ENCODE measurements around the gene HNRNPL.

HNRNPL gene

GRCh38 chr19:38837656-38838121, 12.1 kb downstream of the HNRNPL start:
- Histone ChIP-seq H3K9me3 (ENCODE audit: insufficient read depth, low read length) (no peaks in the 10 kb centered on the region), H3K27me3 (ENCODE audit: insufficient read depth, insufficient read length) (no peaks in the 10 kb centered on the region), H3K4me1 (ENCODE audit: insufficient read depth, insufficient read length) (peaks cover 7% of the 10 kb centered on the region), H3K36me3 (ENCODE audit: insufficient read depth, insufficient read length, low read length) (peaks cover 73% of the 10 kb centered on the region), H3K4me3 (ENCODE audit: insufficient read length, low read depth) (no peak overlapping the region), H3K9ac (ENCODE audit: insufficient read length, low read depth) (peak overlapping the region; percentile 28)
- DNase-seq (ENCODE audit: low read depth, low spot score) = no peak
- no peak for TF ChIP-seq ZNF274 (IDR thresholded peaks at IDR 0.05; ENCODE audit: low read depth, low read length)
- no peak for TF ChIP-seq YY1 (IDR thresholded peaks at IDR 0.05; ENCODE audit: insufficient read depth, insufficient read length)

GRCh38 chr19:38836983-38837626, 12.7 kb downstream of the HNRNPL start:
- H3K9me3 ChIP-seq (ENCODE audit: insufficient read depth, low read length) = no peaks in the 10 kb centered on the region
- peaks cover 67% of the 10 kb centered on the region for H3K36me3 ChIP-seq (ENCODE audit: insufficient read depth, insufficient read length, low read length)
- H3K4me3 ChIP-seq (ENCODE audit: insufficient read length, low read depth) = no peak overlapping the region
- H3K4me1 ChIP-seq (ENCODE audit: insufficient read depth, insufficient read length) = peaks cover 5% of the 10 kb centered on the region
- TF ChIP-seq SUZ12 (IDR thresholded peaks at IDR 0.05; ENCODE audit: extremely low read depth, insufficient read depth, insufficient read length) (no peak), ZNF274 (IDR thresholded peaks at IDR 0.05; ENCODE audit: low read depth, low read length) (no peak), YY1 (IDR thresholded peaks at IDR 0.05; ENCODE audit: insufficient read depth, insufficient read length) (no peak)
- no peaks in the 10 kb centered on the region for H3K27me3 ChIP-seq (ENCODE audit: insufficient read depth, insufficient read length)
- no peak overlapping the region for H3K9ac ChIP-seq (ENCODE audit: insufficient read length, low read depth)
- DNase-seq (ENCODE audit: low read depth, low spot score) = no peak

GRCh38 chr19:38836159-38836982, 13.4 kb downstream of the HNRNPL start:
- no peaks in the 10 kb centered on the region for H3K9me3 ChIP-seq (ENCODE audit: insufficient read depth, low read length)
- H3K4me1 ChIP-seq (ENCODE audit: insufficient read depth, insufficient read length) = peaks cover 5% of the 10 kb centered on the region
- no peak overlapping the region for H3K4me3 ChIP-seq (ENCODE audit: insufficient read length, low read depth)
- H3K27me3 ChIP-seq (ENCODE audit: insufficient read depth, insufficient read length) = no peaks in the 10 kb centered on the region
- peaks cover 60% of the 10 kb centered on the region for H3K36me3 ChIP-seq (ENCODE audit: insufficient read depth, insufficient read length, low read length)
- DNase-seq (ENCODE audit: low read depth, low spot score) = no peak
- no peak for TF ChIP-seq ZNF274 (IDR thresholded peaks at IDR 0.05; ENCODE audit: low read depth, low read length)
- TF ChIP-seq YY1 (IDR thresholded peaks at IDR 0.05; ENCODE audit: insufficient read depth, insufficient read length) = no peak
- no peak for TF ChIP-seq SUZ12 (IDR thresholded peaks at IDR 0.05; ENCODE audit: extremely low read depth, insufficient read depth, insufficient read length)
- H3K9ac ChIP-seq (ENCODE audit: insufficient read length, low read depth) = no peak overlapping the region

- Histone ChIP-seq H3K9me3 (ENCODE audit: insufficient read depth, low read length) (no peaks in the 10 kb centered on the region), H3K4me3 (ENCODE audit: insufficient read length, low read depth) (no peak overlapping the region), H3K27me3 (ENCODE audit: insufficient read depth, insufficient read length) (no peaks in the 10 kb centered on the region), H3K36me3 (ENCODE audit: insufficient read depth, insufficient read length, low read length) (peaks cover 52% of the 10 kb centered on the region), H3K9ac (ENCODE audit: insufficient read length, low read depth) (no peak overlapping the region), H3K4me1 (ENCODE audit: insufficient read depth, insufficient read length) (peaks cover 5% of the 10 kb centered on the region)
- no peak for TF ChIP-seq YY1 (IDR thresholded peaks at IDR 0.05; ENCODE audit: insufficient read depth, insufficient read length)
- no peak for TF ChIP-seq SUZ12 (IDR thresholded peaks at IDR 0.05; ENCODE audit: extremely low read depth, insufficient read depth, insufficient read length)
- no peak for TF ChIP-seq ZNF274 (IDR thresholded peaks at IDR 0.05; ENCODE audit: low read depth, low read length)
- DNase-seq (ENCODE audit: low read depth, low spot score) = no peak
These were observed 15.2 kb downstream of the HNRNPL start for GRCh38 chr19:38834590-38834989.

- H3K4me1 ChIP-seq (ENCODE audit: insufficient read depth, insufficient read length) = peaks cover 5% of the 10 kb centered on the region
- no peak for TF ChIP-seq YY1 (IDR thresholded peaks at IDR 0.05; ENCODE audit: insufficient read depth, insufficient read length)
- TF ChIP-seq ZNF274 (IDR thresholded peaks at IDR 0.05; ENCODE audit: low read depth, low read length) = no peak
- TF ChIP-seq SUZ12 (IDR thresholded peaks at IDR 0.05; ENCODE audit: extremely low read depth, insufficient read depth, insufficient read length) = no peak
- H3K36me3 ChIP-seq (ENCODE audit: insufficient read depth, insufficient read length, low read length) = peaks cover 47% of the 10 kb centered on the region
- H3K9ac ChIP-seq (ENCODE audit: insufficient read length, low read depth) = no peak overlapping the region
- H3K4me3 ChIP-seq (ENCODE audit: insufficient read length, low read depth) = no peak overlapping the region
- no peaks in the 10 kb centered on the region for H3K9me3 ChIP-seq (ENCODE audit: insufficient read depth, low read length)
- H3K27me3 ChIP-seq (ENCODE audit: insufficient read depth, insufficient read length) = no peaks in the 10 kb centered on the region
- no peak for DNase-seq (ENCODE audit: low read depth, low spot score)
These were observed 15.7 kb downstream of the HNRNPL start for GRCh38 chr19:38834104-38834490.

GRCh38 chr19:38833092-38833425, 16.7 kb downstream of the HNRNPL start:
- TF ChIP-seq SUZ12 (IDR thresholded peaks at IDR 0.05; ENCODE audit: extremely low read depth, insufficient read depth, insufficient read length) = no peak
- no peak for TF ChIP-seq YY1 (IDR thresholded peaks at IDR 0.05; ENCODE audit: insufficient read depth, insufficient read length)
- TF ChIP-seq ZNF274 (IDR thresholded peaks at IDR 0.05; ENCODE audit: low read depth, low read length) = no peak
- no peaks in the 10 kb centered on the region for H3K9me3 ChIP-seq (ENCODE audit: insufficient read depth, low read length)
- peaks cover 36% of the 10 kb centered on the region for H3K36me3 ChIP-seq (ENCODE audit: insufficient read depth, insufficient read length, low read length)
- peaks cover 1% of the 10 kb centered on the region for H3K4me1 ChIP-seq (ENCODE audit: insufficient read depth, insufficient read length)
- no peaks in the 10 kb centered on the region for H3K27me3 ChIP-seq (ENCODE audit: insufficient read depth, insufficient read length)
- no peak for DNase-seq (ENCODE audit: low read depth, low spot score)
- no peak overlapping the region for H3K4me3 ChIP-seq (ENCODE audit: insufficient read length, low read depth)
- no peak overlapping the region for H3K9ac ChIP-seq (ENCODE audit: insufficient read length, low read depth)

GRCh38 chr19:38831142-38831605, 18.6 kb downstream of the HNRNPL start:
- no peak for TF ChIP-seq SUZ12 (IDR thresholded peaks at IDR 0.05; ENCODE audit: extremely low read depth, insufficient read depth, insufficient read length)
- no peak for TF ChIP-seq YY1 (IDR thresholded peaks at IDR 0.05; ENCODE audit: insufficient read depth, insufficient read length)
- TF ChIP-seq ZNF274 (IDR thresholded peaks at IDR 0.05; ENCODE audit: low read depth, low read length) = no peak
- Histone ChIP-seq H3K27me3 (ENCODE audit: insufficient read depth, insufficient read length) (no peaks in the 10 kb centered on the region), H3K4me3 (ENCODE audit: insufficient read length, low read depth) (peak overlapping the region; percentile 89), H3K36me3 (ENCODE audit: insufficient read depth, insufficient read length, low read length) (peaks cover 26% of the 10 kb centered on the region), H3K9ac (ENCODE audit: insufficient read length, low read depth) (peak overlapping the region; percentile 97), H3K4me1 (ENCODE audit: insufficient read depth, insufficient read length) (peaks cover 3% of the 10 kb centered on the region), H3K9me3 (ENCODE audit: insufficient read depth, low read length) (no peaks in the 10 kb centered on the region)
- no peak for DNase-seq (ENCODE audit: low read depth, low spot score)
